ENCODE results near the gene PATJ.

The PATJ gene

DNA sequence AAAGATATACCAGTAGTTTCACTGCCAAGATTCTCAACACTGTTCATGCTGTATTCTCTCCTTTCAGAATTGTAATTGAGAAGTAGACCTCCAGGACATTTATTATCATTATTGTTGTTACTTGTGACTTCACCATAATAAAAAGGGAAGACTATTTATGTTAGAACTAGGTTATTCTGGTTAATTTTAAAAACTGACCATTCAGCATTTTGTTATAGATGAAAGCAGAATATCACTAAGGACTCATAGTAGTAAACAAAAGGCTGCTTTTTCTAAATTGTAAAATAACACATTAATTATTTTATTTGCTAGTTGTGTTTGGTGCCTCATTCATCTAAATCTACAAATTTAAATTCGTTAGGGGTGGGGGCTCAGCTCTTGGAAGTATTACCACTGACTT, 210.4 kb downstream of the PATJ start:
- H3K27ac ChIP-seq = peak overlapping the region; percentile 85
- no peaks in the 10 kb centered on the region for H3K27me3 ChIP-seq (ENCODE audit: control insufficient read depth, insufficient read depth, low read length)
- H2AFZ ChIP-seq = no peak overlapping the region
- H3K4me1 ChIP-seq = peaks cover 5% of the 10 kb centered on the region
- peak overlapping the region; percentile 70 for H3K4me2 ChIP-seq (ENCODE audit: low read length)
- no peak overlapping the region for H3K9ac ChIP-seq
- TF ChIP-seq, protein P1, sequence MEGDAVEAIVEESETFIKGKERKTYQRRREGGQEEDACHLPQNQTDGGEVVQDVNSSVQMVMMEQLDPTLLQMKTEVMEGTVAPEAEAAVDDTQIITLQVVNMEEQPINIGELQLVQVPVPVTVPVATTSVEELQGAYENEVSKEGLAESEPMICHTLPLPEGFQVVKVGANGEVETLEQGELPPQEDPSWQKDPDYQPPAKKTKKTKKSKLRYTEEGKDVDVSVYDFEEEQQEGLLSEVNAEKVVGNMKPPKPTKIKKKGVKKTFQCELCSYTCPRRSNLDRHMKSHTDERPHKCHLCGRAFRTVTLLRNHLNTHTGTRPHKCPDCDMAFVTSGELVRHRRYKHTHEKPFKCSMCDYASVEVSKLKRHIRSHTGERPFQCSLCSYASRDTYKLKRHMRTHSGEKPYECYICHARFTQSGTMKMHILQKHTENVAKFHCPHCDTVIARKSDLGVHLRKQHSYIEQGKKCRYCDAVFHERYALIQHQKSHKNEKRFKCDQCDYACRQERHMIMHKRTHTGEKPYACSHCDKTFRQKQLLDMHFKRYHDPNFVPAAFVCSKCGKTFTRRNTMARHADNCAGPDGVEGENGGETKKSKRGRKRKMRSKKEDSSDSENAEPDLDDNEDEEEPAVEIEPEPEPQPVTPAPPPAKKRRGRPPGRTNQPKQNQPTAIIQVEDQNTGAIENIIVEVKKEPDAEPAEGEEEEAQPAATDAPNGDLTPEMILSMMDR (IDR thresholded peaks at IDR 0.05) = no peak
- H3K36me3 ChIP-seq (ENCODE audit: control insufficient read depth, insufficient read depth, low read length) = no peaks in the 10 kb centered on the region
- peaks cover 4% of the 10 kb centered on the region for H3K79me2 ChIP-seq
- no peaks in the 10 kb centered on the region for H3K9me3 ChIP-seq (ENCODE audit: control insufficient read depth, low read length)
- H3K4me3 ChIP-seq (ENCODE audit: low read depth, low read length) = peak overlapping the region; percentile 56

DNA sequence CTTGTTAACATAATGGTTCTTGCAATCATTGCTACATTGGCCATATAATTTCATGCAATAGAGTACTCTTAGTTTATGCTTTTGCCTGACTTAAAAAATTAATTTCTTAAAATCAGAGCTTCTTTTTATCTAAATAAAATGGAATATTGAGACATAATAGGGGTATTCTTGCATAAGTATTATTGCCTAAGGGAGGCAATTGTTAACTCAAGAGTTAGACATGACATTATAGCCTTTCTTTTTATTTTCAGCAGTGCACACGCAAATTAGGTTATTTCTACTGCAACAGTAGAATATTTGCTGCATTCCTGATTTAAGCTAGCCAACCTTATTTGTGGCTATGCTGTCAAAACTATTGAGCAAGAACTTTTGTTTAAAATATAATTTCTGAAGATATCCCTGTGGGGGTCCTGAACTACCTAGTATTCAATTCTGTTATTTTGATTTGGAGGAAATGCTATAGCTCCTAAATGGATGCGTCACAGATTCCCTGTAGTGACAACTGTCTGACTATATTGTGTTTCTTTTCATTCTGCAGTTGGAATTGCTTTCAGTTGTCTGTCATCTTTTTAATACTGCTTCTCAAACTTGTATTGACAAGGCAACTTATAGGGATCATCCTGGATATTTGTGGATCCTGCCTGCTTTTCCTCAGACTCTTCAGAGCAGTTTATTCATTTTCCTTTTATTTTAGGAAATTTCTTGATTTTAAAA, 211.0 kb downstream of the PATJ start:
- Histone ChIP-seq H3K27me3 (ENCODE audit: control insufficient read depth, insufficient read depth, low read length) (no peaks in the 10 kb centered on the region), H3K36me3 (ENCODE audit: control insufficient read depth, insufficient read depth, low read length) (no peaks in the 10 kb centered on the region), H3K27ac (peak overlapping the region; percentile 85), H3K4me3 (ENCODE audit: low read depth, low read length) (peak overlapping the region; percentile 56), H2AFZ (no peak overlapping the region), H3K79me2 (peaks cover 4% of the 10 kb centered on the region), H3K4me1 (peaks cover 5% of the 10 kb centered on the region), H3K9ac (no peak overlapping the region), H3K9me3 (ENCODE audit: control insufficient read depth, low read length) (no peaks in the 10 kb centered on the region), H3K4me2 (ENCODE audit: low read length) (peak overlapping the region; percentile 70)
- TF ChIP-seq, protein P1 (IDR thresholded peaks at IDR 0.05) = no peak

DNA sequence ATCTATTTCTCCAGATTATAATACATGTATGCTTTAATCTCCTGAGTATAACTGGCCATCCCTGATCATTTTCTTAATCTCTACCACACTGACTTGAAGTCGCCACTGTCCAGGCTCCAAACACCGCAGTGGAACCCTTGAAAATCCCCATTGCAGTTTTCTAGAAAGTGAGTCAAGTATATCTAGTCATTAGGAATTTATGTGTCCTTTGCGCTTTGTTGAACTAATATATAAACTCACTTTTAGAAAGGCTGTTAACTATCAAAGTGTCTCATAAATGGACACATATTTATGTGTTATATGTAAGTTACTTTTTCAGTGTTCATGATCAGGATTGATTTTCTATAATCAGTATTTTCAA, 211.5 kb downstream of the PATJ start:
- H3K4me1 ChIP-seq = peaks cover 5% of the 10 kb centered on the region
- no peaks in the 10 kb centered on the region for H3K9me3 ChIP-seq (ENCODE audit: control insufficient read depth, low read length)
- H2AFZ ChIP-seq = no peak overlapping the region
- peak overlapping the region; percentile 85 for H3K27ac ChIP-seq
- H3K4me3 ChIP-seq (ENCODE audit: low read depth, low read length) = peak overlapping the region; percentile 56
- H3K27me3 ChIP-seq (ENCODE audit: control insufficient read depth, insufficient read depth, low read length) = no peaks in the 10 kb centered on the region
- no peaks in the 10 kb centered on the region for H3K36me3 ChIP-seq (ENCODE audit: control insufficient read depth, insufficient read depth, low read length)
- TF ChIP-seq, protein P1 (IDR thresholded peaks at IDR 0.05) = no peak
- no peak overlapping the region for H3K9ac ChIP-seq
- H3K79me2 ChIP-seq = peaks cover 4% of the 10 kb centered on the region
- peak overlapping the region; percentile 70 for H3K4me2 ChIP-seq (ENCODE audit: low read length)

DNA sequence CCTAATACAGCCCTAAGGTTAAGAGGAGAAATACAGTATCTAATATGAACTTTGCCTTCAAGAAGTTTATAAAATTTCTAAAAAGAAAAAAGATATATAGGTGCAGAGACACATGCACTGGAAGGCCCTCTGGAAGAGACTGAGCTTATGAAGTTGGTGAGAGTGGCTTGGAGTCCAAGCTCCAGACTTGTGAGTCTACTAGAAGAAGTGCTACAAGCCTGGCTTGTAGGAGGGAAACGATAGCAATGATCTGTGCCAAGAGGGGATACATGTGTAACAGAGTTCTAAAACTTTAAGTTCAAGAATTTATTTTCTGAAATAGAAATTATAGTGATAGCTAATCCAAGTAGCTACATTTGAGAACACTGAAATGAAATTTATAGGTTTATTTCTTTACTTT, 213.0 kb downstream of the PATJ start:
- Histone ChIP-seq H3K4me1 (peaks cover 5% of the 10 kb centered on the region), H3K9ac (no peak overlapping the region), H3K27me3 (ENCODE audit: control insufficient read depth, insufficient read depth, low read length) (no peaks in the 10 kb centered on the region), H3K9me3 (ENCODE audit: control insufficient read depth, low read length) (no peaks in the 10 kb centered on the region), H3K27ac (no peak overlapping the region), H3K79me2 (peaks cover 4% of the 10 kb centered on the region), H3K4me2 (ENCODE audit: low read length) (peak overlapping the region; percentile 2), H2AFZ (no peak overlapping the region), H3K36me3 (ENCODE audit: control insufficient read depth, insufficient read depth, low read length) (no peaks in the 10 kb centered on the region), H3K4me3 (ENCODE audit: low read depth, low read length) (no peak overlapping the region)
- TF ChIP-seq, protein P1 (IDR thresholded peaks at IDR 0.05) = no peak
